DMS153 (cell line): ENCODE results near the gene CYTH3.
"Not testable (repeated sequence)": the region's sequence is repeated elsewhere in the genome, so short reads cannot be mapped to it uniquely, and the experiment has no call there.

ENCODE experiments used
- DNase-seq: peaks from one replicate; lab custom pipeline; 2025; lab: John Stamatoyannopoulos, UW

CYTH3 gene

GRCh38 chr7:6153646-6154541, 118.5 kb downstream of the CYTH3 start:
- DNase-seq: no peak

DNA sequence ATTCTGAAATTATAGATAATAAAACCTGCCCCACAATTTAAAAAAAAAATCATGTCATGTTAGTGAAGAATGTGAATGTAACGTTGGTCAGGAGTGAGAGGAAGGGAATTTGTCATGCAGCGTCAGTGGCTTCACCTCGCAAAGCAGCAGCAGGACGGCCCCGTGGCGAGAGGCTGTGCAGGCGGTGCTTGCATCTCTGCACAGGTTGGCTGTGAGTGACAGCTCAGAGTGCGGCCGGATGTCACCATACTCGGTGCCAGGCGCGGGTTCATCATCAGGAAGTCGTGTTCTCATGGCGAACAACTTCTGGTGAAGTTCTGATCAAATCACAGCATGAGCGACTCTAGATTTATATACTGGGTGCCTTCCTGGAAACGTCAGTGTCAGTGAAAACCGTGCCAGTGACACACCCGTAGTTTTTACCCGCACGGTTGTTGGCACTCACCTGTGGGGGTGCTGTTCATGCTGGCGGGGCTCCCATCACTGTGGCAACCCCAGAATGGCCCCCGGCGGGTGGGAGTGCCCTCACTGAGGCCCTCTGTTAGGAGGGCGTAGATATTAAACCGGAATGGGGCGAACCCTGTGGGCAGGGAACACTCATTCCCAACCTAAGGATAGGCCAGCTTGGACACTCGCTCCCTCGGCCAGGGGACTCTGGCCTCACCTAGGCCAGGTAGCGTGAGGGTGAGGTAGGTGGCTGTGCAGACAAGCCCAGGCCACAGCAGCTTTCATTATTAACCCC, 120.3 kb downstream of the CYTH3 start:
- no peak for DNase-seq

DNA sequence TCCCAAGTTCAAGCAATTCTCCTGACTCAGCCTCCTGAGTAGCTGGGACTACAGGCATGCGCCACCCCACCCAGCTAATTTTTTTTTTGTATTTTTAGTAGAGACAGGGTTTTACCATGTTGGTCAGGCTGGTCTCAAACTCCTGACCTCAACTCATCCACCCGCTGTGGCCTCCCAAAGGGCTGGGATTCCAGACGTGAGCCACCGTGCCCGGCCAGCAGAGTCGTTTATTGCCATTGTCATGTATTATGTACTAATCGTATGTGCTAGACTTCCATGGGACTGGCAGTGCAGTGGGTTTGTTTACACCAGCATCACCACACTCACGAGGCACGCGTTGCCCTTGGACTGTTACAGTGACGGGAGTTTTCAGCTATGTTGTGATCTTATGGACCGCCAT, 120.9 kb downstream of the CYTH3 start:
- not testable (repeated sequence) for DNase-seq

- DNase-seq: no peak
Observed at GRCh38 chr7:6149996-6150395, 122.4 kb downstream of the CYTH3 start.

DNA sequence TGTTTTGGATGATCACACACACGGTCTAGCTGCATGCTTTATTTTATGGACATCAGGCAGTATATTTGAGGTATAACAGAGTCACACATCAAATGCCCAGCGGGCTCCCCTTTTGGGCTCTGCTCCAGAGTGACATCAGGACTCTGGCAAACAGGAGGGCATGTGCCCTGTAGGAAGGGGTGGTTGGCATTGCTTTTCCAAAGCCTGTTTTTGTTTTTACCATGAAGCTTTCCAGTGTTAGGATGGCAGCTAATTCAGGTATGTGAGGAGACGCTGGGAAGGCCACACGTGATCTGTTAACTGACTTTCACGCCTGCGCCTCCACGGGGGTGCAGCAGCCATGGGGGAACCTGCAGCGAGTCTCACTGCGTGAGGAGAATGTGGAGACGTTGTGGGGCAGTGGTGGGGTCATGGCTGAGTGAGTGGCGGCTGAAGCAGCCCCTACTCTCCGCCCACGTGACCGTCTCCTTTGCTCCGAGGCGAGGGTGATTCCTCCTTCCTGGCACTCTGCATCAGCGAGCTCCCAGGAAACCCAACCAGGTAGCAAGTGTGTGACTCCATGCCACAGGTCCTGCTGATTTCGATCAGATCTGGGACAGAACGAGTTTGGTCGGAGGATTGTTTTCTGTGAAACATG, 123.6 kb downstream of the CYTH3 start:
- DNase-seq: no peak

DNA sequence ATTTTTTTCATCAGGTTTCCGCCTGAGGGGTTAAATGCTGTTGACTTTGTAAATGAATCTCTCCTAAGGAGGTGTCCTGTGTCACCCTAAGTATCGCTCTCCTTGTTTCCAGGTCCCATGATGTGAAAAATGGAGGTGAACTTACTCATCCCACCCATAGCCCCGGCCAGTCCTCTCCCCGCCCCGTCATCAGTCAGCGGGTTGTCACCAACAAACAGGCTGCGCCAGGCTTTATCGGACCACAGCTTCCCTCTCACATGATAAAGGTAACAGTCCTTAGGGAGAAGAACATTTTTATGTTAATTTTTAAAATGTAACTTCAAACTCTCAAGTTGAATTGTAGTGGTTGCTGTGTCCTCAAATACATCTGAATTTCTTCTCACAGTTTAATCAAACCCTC, 124.8 kb downstream of the CYTH3 start:
- no peak for DNase-seq

DNA sequence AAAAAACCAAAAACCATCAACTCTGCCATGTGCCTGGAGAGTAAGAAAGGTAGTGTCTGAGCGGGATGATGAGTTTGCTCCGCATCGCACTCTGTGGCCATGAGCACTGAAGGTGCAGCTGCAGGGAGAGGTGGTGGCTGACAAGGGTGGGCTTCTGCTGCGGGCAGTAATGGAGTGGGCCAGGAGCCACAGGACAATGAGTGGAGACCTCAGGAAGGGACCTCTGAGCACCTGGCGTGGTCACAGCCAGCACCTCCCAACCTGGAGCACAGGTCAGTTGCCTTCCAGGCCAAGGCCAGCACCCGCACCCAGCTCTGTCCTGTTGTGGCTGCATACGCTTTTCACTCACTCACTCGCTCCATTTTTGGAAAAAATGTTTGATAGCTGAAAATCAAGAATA, 125.8 kb downstream of the CYTH3 start:
- DNase-seq: no peak

GRCh38 chr7:6143997-6144396, 128.4 kb downstream of the CYTH3 start:
- DNase-seq: no peak

DNA sequence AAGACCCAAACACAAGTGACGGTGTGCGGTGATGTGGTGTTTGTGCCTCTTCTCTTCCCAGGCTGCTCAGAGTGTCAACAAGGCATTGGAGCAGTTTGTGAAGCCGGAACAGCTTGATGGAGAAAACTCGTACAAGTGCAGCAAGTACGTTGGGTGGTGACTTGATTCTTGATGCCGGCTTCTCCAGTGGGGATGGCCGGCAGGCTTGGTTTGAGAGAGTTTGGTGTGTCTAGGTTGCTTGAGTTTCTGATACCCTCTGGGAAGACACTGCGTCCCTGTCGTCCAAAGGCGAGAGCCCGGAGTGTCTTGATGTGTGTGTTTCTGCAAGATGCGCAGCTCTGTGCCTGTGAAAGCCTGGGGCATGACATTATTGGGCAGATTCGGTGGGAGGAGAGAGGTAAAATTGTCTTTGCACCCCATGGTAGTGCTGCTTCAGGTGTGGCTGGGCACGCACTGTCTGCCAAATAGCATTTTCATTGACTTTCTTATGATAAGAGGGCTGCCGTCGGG, 129.5 kb downstream of the CYTH3 start:
- no peak for DNase-seq

- no peak for DNase-seq
Observed at GRCh38 chr7:6139189-6139996, 133.0 kb downstream of the CYTH3 start.

DNA sequence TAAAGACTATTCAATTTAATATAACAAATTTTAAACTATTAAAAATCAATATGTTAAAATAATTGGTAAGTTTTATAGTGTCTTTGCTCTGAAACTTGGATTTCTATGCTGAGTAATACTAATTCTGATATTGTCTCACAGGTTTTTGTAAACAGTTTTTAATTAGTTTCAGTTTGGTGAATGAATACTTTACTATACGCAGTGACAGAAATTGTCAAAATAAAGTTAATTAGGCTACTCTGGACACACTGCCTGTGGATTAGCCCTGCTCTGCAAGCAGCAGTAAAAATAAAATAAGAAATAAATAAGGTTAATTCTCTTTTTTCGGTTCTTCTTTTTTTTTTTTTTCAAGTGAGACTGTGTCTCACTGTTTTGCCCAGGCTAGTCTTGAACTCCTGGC, 135.9 kb downstream of the CYTH3 start:
- no peak for DNase-seq

DNA sequence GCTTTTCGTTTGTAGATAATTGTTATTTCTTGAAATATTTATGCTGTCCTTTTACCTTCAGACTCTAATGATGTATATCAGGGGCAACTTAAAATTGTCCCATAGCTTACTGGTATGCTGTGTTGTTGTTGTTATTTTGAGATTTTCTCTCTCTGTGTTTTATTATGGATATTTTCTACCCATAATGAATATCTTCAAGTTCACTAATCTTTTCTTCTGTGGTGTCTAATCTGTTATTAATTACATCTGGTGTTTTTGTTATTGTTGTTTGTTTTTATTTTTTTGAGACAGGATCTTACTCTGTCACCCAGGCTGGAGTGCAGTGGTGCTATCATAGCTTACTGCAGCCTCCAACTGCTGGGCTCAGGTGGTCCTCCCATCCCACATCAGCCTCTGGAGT, 139.2 kb downstream of the CYTH3 start:
- no peak for DNase-seq

- DNase-seq: no peak
Observed at GRCh38 chr7:6130007-6130587, 142.3 kb downstream of the CYTH3 start.

GRCh38 chr7:6128205-6128604, 144.2 kb downstream of the CYTH3 start:
- DNase-seq: no peak

- DNase-seq: no peak
Observed at GRCh38 chr7:6127110-6127490, 145.3 kb downstream of the CYTH3 start.

DNA sequence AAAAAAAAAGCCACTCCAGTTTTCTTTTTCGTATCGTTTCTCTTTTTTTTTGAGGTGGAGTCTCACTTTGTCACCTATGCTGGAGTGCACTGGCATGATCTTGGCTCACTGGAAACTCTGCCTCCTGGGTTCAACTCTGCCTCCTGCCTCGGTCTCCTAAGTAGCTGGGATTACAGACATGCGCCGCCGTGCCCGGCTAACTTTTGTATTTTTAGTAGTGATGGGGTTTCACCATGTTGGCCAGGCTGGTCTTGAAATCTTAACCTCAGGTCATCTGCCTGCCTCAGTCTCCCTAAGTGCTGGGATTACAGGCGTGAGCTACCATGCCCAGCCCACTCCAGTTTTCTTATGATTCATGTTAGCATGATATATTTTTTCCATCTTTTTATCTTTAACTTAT, 148.6 kb downstream of the CYTH3 start:
- no peak for DNase-seq

DNA sequence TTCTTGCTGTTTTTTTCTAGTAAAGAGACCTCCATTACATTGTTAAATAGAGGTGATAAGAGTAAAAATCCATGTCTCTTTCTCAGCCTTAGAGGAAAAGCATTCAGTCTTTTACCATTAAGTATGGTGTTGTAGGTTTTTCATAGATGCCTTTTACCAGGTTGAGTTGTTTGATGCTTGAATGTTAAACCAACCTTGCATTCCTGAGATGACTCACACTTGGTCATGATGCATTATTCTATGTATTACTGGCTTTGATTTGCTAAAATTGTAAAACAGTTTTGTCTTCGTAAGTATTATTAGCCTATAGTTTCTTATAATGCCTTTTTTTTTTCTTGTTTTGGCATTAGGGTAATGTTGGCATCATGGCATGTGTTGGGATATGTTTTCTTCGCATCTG, 151.3 kb downstream of the CYTH3 start:
- no peak for DNase-seq

DNA sequence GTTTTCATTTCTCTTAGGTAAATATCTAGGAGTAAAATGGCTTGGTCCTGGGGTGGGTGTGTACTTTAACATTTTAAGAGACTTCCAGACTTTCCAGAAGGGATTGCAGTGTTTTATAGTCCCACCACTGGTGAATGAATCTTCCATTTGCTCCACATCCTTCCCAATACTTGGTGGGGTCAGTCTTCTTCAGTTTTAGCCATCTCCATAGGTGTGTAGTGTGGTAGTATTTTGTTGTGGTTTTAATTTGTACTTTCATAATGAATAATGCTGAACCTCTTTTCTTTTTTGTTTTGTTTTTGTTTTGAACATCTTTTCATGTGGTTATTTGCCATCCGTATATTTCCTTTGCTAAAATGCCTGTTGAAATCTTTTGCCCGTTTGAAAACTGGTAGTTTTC, 154.9 kb downstream of the CYTH3 start:
- no peak for DNase-seq

DNA sequence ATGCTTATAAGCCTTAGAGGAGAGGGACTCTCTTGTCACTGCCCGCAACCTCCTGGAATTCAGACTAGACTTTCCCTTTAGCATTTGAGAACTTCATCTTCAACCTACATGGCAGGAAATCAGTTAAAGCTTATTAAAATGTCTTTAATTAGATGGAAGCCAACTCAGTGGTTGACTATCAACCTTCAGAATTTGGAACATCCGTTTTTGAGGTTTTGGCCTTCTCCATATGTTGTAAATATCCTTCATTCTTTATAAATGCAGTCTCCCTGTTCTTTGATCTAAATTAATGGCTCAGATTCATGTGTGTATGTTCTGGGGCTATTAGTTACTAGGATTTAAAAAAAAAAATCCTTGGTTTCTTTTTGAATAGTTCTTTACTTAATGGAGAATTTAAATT, 156.2 kb downstream of the CYTH3 start:
- DNase-seq: no peak
